Pancreas (tissue), 10 donors: ENCODE data around the gene FBLN1. TPM values are rescaled to one million over a fixed set of nuclear protein-coding genes. Genes with fewer than 3 reads are reported as not detected.
"Not testable (repeated sequence)": the region's sequence is repeated elsewhere in the genome, so short reads cannot be mapped to it uniquely, and the experiment has no call there.

Source experiments
- ATAC-seq, 4 donors: fragments of 200-7000 bp; cut with Tn5 transposase; one replicate each; pipeline versions ENCODE4 v1.8.0 to v1.9.1; 2020; ENCODE audit warnings: mild to moderate bottlenecking in 4 of 4, moderate library complexity in 4 of 4
- DNase-seq, 6 donors: peaks; one replicate each; pipeline ENCODE4 v3.0.0-alpha.2; 2020
- FAIRE-seq: peaks from 2 replicates; lab custom pipeline; 2012; peaks lifted over from hg19 to GRCh38; lab: Jason Lieb, UNC
- H3K27ac ChIP-seq, 4 donors: fragments of 200-600 bp; sonication (generic); 1 replicate in 3 of 4; 2 replicates in 1 of 4; pipeline versions ENCODE4 v1.5.0 to v1.8.0; 2020
- H3K27me3 ChIP-seq, 4 donors: fragments of 200-600 bp; one replicate each; pipeline ENCODE4 v1.8.0; 2021
- H3K36me3 ChIP-seq, 3 donors: fragments of 200-600 bp; sonication (generic) in 1 of 3; one replicate each; pipeline versions ENCODE4 v1.5.0 to v1.8.0; 2020 to 2021
- H3K4me1 ChIP-seq, 3 donors: fragments of 200-600 bp; one replicate each; pipeline ENCODE4 v1.8.0; 2021
- H3K4me3 ChIP-seq, 4 donors: fragments of 200-600 bp; sonication (generic) in 2 of 4; one replicate each; pipeline versions ENCODE4 v1.5.0 to v1.8.0; 2020 to 2021
- H3K9me3 ChIP-seq, 4 donors: fragments of 200-600 bp; one replicate each; pipeline ENCODE4 v1.8.0; 2021
- WGBS, 2 donors: extraction: QIAGEN DNeasy Blood & Tissue Kit; methylation state at CpG; one replicate each; pipeline ENCODE4 v1.1.7; 2013; 5-methylcytosine and 5-hydroxymethylcytosine counted together
- intact Hi-C, 3 donors: fragments of 100-400 bp; cut with DNase I; formaldehyde crosslinking; loops; one replicate each; pipeline versions ENCODE4 v1.11.1 to v1.14.2; 2022
- polyA plus RNA-seq, 2 donors: library from polyadenylated mRNA; stranded (reverse); fragments of 200-250 nt; gene quantifications; one replicate each; pipeline ENCODE4 v1.2.3, GENCODE V29; 2013
- total RNA-seq, 6 donors: library from RNA; stranded (reverse); fragmentation: NEBNext Ultra II Directional in 4 of 6; extraction: Animal tissue kit (Norgen Biotek cat#: 25700) in 4 of 6; gene quantifications; one replicate each; pipeline versions ENCODE4 v1.2.1 to v1.2.4, GENCODE V29; 2021 to 2023
- TF ChIP-seq, protein P1 (sequence below), 4 donors: fragments of 200-600 bp; sonication (generic) in 3 of 4; IDR thresholded peaks; one replicate each; pipeline versions ENCODE4 v1.5.0 to v1.8.0; 2021; ENCODE audit warnings: antibody characterized with exemption in 4 of 4
- donor health status: healthy with polysubstance abuse.
- donor health status: DM: no; HTN: no; CAD: no; lungs with moderate emphysema.
- donor health status: DM: no; HTN: no; CAD: no.
- donor health status: control.
- donor health status: control.
- donor health status: Bipolar disorder and iron deficiency.
- donor health status: DM: yes; HTN: yes; CAD: no.
- donor health status: DM: no; HTN: no; CAD: no.
- donor health status: DM: no; HTN: no; CAD: no.
- donor health status: DM: yes; HTN: yes; CAD: no.

The FBLN1 gene
- total and polyA plus RNA-seq, 8 donors = 12.0 to 114 (median 21.5) TPM

DNA sequence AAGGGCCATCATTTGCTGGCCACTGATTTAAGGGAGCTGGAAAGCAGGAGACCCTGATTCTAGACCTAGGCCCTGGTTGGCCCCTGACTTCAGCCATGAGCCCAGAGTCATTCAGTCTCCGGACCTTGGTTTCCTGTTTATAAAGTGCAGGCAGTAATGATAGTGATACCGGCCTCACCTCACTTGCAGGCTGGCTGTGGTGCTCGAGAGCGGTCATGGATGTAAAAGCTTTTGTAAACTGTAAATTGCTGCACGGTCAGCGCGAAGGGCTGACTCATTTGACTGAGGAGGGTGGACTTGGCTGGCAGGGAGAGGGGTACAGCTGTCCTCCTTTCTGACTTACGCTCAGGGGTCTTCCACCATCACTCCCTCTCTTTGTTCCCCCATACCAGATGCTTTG is 37.4 kb downstream of the FBLN1 start:
- WGBS, 2 donors = 66 to 79% methylated on average over 8 of the region's 8 CpGs
- Histone ChIP-seq H3K4me3 (no peak overlapping the region), H3K9me3 (no peaks in the 10 kb centered on the region), H3K36me3 (no peaks in the 10 kb centered on the region), H3K27ac (no peak overlapping the region), H3K4me1 (no peaks in the 10 kb centered on the region), H3K27me3 (no peaks in the 10 kb centered on the region)
- TF ChIP-seq, protein P1, sequence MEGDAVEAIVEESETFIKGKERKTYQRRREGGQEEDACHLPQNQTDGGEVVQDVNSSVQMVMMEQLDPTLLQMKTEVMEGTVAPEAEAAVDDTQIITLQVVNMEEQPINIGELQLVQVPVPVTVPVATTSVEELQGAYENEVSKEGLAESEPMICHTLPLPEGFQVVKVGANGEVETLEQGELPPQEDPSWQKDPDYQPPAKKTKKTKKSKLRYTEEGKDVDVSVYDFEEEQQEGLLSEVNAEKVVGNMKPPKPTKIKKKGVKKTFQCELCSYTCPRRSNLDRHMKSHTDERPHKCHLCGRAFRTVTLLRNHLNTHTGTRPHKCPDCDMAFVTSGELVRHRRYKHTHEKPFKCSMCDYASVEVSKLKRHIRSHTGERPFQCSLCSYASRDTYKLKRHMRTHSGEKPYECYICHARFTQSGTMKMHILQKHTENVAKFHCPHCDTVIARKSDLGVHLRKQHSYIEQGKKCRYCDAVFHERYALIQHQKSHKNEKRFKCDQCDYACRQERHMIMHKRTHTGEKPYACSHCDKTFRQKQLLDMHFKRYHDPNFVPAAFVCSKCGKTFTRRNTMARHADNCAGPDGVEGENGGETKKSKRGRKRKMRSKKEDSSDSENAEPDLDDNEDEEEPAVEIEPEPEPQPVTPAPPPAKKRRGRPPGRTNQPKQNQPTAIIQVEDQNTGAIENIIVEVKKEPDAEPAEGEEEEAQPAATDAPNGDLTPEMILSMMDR (IDR thresholded peaks at IDR 0.05) = no peak
- ATAC-seq (no peak), FAIRE-seq (no peak), DNase-seq (no peak)
- intact Hi-C loops = no loop called here

DNA sequence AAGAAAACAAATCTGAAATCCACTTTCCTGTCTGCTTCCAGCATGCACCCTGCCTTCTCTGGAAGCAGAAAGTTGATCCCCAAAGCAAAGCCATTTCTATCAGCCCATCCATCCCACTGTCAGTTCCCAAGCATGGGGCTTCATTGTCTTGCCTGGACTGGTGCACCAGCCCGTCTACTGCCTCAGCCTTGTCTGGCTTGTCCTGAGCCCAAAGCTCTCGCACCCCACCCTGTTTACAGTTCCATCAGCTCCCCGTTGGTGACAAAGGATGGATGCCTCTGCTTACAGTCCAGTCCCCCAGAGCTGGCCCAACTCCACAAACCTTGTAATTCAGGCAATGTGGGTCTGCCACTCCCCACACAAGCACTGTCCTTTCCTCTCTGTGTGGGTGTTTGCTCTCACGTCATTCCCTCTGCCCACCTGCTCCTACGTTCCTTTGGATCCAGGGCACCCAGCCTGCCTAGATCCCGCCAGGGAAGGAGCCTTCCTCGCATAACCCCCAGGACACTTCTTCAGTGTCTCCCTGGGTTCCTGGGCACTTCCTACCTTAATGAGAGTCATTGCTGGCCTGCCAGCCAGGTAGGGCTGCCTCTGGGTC is 38.8 kb downstream of the FBLN1 start:
- WGBS, 2 donors = 61 to 81% methylated on average over 7 of the region's 7 CpGs
- TF ChIP-seq, protein P1 (IDR thresholded peaks at IDR 0.05) = no peak
- intact Hi-C loops = no loop called here

DNA sequence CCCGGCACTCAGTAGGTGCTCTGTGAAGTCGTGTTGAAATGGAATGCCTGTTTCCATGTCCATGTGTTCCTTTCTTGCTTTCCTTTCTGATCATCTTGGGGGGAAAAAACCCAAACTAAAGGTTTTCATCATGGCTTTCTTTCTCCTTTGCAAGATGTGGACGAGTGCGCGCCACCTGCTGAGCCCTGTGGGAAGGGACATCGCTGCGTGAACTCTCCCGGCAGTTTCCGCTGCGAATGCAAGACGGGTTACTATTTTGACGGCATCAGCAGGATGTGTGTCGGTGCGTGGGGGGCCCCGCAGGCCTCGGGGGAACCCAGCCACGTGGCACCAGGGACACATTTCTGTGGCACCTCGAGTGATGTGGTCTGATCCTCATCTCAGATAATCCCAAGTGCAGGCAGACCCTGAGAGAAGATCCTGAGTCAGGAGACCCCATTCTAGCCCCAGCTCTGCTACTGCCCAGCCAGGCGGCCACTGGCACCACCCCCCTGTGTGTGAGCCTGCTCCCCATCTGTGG is 39.4 kb downstream of the FBLN1 start:
- Histone ChIP-seq H3K36me3 (no peaks in the 10 kb centered on the region), H3K27ac (no peak overlapping the region), H3K4me1 (no peaks in the 10 kb centered on the region), H3K27me3 (no peaks in the 10 kb centered on the region), H3K9me3 (no peaks in the 10 kb centered on the region), H3K4me3 (no peak overlapping the region)
- 68 to 77% methylated on average over 19 of the region's 19 CpGs for WGBS, 2 donors
- DNase-seq (no peak), FAIRE-seq (no peak), ATAC-seq (no peak)
- intact Hi-C loops = no loop called here
- TF ChIP-seq, protein P1 (IDR thresholded peaks at IDR 0.05) = no peak

More for the DNA sequence above, 38.8 kb downstream of the FBLN1 start:
- Histone ChIP-seq H3K4me1 (no peaks in the 10 kb centered on the region), H3K27ac (no peak overlapping the region), H3K36me3 (no peaks in the 10 kb centered on the region), H3K4me3 (no peak overlapping the region), H3K9me3 (no peaks in the 10 kb centered on the region), H3K27me3 (no peaks in the 10 kb centered on the region)
- ATAC-seq (no peak), DNase-seq (no peak), FAIRE-seq (no peak)

GRCh38 chr22:45542736-45543135 is 40.1 kb downstream of the FBLN1 start:
- H3K4me1 ChIP-seq, ATAC-seq, DNase-seq, intact Hi-C loops, H3K36me3 ChIP-seq, H3K4me3 ChIP-seq, H3K27ac ChIP-seq, H3K27me3 ChIP-seq, H3K9me3 ChIP-seq, FAIRE-seq: not testable (repeated sequence)
- 84 to 90% methylated on average over 13 of the region's 13 CpGs for WGBS, 2 donors

DNA sequence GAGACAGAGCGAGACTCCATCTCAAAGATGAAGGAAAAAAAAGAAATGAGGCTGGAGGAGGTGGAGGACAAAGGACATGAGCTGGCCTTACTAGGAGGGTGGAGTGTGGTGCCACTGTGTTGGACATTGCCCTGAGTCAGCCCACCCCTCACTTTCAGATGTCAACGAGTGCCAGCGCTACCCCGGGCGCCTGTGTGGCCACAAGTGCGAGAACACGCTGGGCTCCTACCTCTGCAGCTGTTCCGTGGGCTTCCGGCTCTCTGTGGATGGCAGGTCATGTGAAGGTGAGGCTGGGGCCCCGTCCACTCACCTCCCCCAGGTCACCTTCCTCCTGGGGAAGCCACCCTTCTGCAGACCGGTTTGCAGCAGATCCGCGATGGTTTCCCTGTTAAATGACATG is 40.6 kb downstream of the FBLN1 start:
- Histone ChIP-seq H3K27ac (no peak overlapping the region), H3K27me3 (no peaks in the 10 kb centered on the region), H3K4me1 (no peaks in the 10 kb centered on the region), H3K36me3 (no peaks in the 10 kb centered on the region), H3K9me3 (no peaks in the 10 kb centered on the region), H3K4me3 (no peak overlapping the region)
- no peak for FAIRE-seq
- TF ChIP-seq, protein P1 (IDR thresholded peaks at IDR 0.05) = no peak
- WGBS, 2 donors = 83 to 96% methylated on average over 13 of the region's 13 CpGs
- no peak for DNase-seq
- no peak for ATAC-seq
- intact Hi-C loops = no loop called here
